Measurements from ENCODE around the gene GPN1. TPM values are rescaled to one million over a fixed set of nuclear protein-coding genes. Genes with fewer than 3 reads are reported as not detected.
"Not testable (repeated sequence)": the region's sequence is repeated elsewhere in the genome, so short reads cannot be mapped to it uniquely, and the experiment has no call there.

GPN1 gene
- total RNA-seq, 1 experiment from 2014 or later = 45.1 TPM

GRCh38 chr2:27588308-27588707, 40.5 kb upstream of the GPN1 start:
- Histone ChIP-seq H3K4me2 (no peak overlapping the region), H3K36me3 (ENCODE audit: low read depth) (0 out of 2 replicates have a peak, but pooled peaks cover 15% of the 10 kb centered on the region), H3K79me2 (ENCODE audit: low read depth) (peaks cover 98% of the 10 kb centered on the region), H3K27me3 (ENCODE audit: insufficient read depth, low read depth) (no peaks in the 10 kb centered on the region), H3K9me2 (ENCODE audit: insufficient read depth) (no peaks in the 10 kb centered on the region), H4K20me1 (ENCODE audit: insufficient read depth) (peaks cover 15% of the 10 kb centered on the region; the same call in 1 of the 2 replicates), H3F3A (ENCODE audit: insufficient read depth, low read depth) (peaks cover 2% of the 10 kb centered on the region), H3K27ac (no peak overlapping the region), H3K9me3 (ENCODE audit: insufficient read depth, low read depth) (peaks cover 21% of the 10 kb centered on the region; the same call in 1 of the 2 replicates), H2AFZ (no peak overlapping the region), H3K4me3 (no peak overlapping the region), H3K4me1 (replicated peaks; ENCODE audit: insufficient read depth) (peaks cover 20% of the 10 kb centered on the region)
- ChIA-PET POLR2A (ENCODE audit: unreplicated experiment) (no interaction called here), CTCF (no interaction called here)
- no TSS peak for BruUV-seq (replicated peaks)
- intact Hi-C loops (cut with micrococcal nuclease; ENCODE audit: unreplicated experiment) = no loop called here
- DNase-seq = no peak
- no peak for TF ChIP-seq CTCF (conservative IDR thresholded peaks at IDR 0.05)
- TF ChIP-seq EZH2 (IDR thresholded peaks at IDR 0.05; ENCODE audit: low read depth) = no peak

- Histone ChIP-seq H3K9me2 (ENCODE audit: insufficient read depth) (no peaks in the 10 kb centered on the region), H3K4me2 (no peak overlapping the region), H2AFZ (no peak overlapping the region), H3K9me3 (ENCODE audit: insufficient read depth, low read depth) (peaks cover 28% of the 10 kb centered on the region; the same call in 1 of the 2 replicates), H3F3A (ENCODE audit: insufficient read depth, low read depth) (peaks cover 5% of the 10 kb centered on the region; the same call in 1 of the 2 replicates), H3K4me1 (replicated peaks; ENCODE audit: insufficient read depth) (no peaks in the 10 kb centered on the region), H3K79me2 (ENCODE audit: low read depth) (peaks cover 95% of the 10 kb centered on the region), H3K36me3 (ENCODE audit: low read depth) (peaks cover 15% of the 10 kb centered on the region; the same call in 1 of the 2 replicates), H3K4me3 (no peak overlapping the region), H4K20me1 (ENCODE audit: insufficient read depth) (peaks cover 6% of the 10 kb centered on the region; the same call in 1 of the 2 replicates), H3K27ac (no peak overlapping the region), H3K27me3 (ENCODE audit: insufficient read depth, low read depth) (no peaks in the 10 kb centered on the region)
- no peak for DNase-seq
- POLR2A ChIA-PET (ENCODE audit: unreplicated experiment) = no interaction called here
- CTCF ChIA-PET = no interaction called here
- BruUV-seq (replicated peaks) = no TSS peak
- no peak for TF ChIP-seq CTCF (conservative IDR thresholded peaks at IDR 0.05)
- TF ChIP-seq EZH2 (IDR thresholded peaks at IDR 0.05; ENCODE audit: low read depth) = no peak
- intact Hi-C loops (cut with micrococcal nuclease; ENCODE audit: unreplicated experiment) = no loop called here
These were observed 37.1 kb upstream of the GPN1 start for GRCh38 chr2:27591745-27592144.

- CTCF ChIA-PET = no interaction called here
- Histone ChIP-seq H2AFZ (no peak overlapping the region), H3K4me1 (replicated peaks; ENCODE audit: insufficient read depth) (no peaks in the 10 kb centered on the region)
These were observed 35.6 kb upstream of the GPN1 start for GRCh38 chr2:27593240-27593639.

GRCh38 chr2:27594020-27594703, 34.7 kb upstream of the GPN1 start:
- H3K4me2 ChIP-seq; H3K9me2 ChIP-seq (ENCODE audit: insufficient read depth); H3F3A ChIP-seq (ENCODE audit: insufficient read depth, low read depth); H3K4me1 ChIP-seq (replicated peaks; ENCODE audit: insufficient read depth); BruUV-seq (replicated peaks); H3K27me3 ChIP-seq (ENCODE audit: insufficient read depth, low read depth); intact Hi-C loops (cut with micrococcal nuclease; ENCODE audit: unreplicated experiment); H4K20me1 ChIP-seq (ENCODE audit: insufficient read depth); H2AFZ ChIP-seq; CTCF ChIA-PET; POLR2A ChIA-PET (ENCODE audit: unreplicated experiment); DNase-seq; H3K4me3 ChIP-seq; H3K27ac ChIP-seq: not testable (repeated sequence)
- Histone ChIP-seq H3K36me3 (ENCODE audit: low read depth) (peaks cover 18% of the 10 kb centered on the region), H3K9me3 (ENCODE audit: insufficient read depth, low read depth) (peaks cover 22% of the 10 kb centered on the region; the same call in 1 of the 2 replicates), H3K79me2 (ENCODE audit: low read depth) (peaks cover 88% of the 10 kb centered on the region)

More at GRCh38 chr2:27593240-27593639, 35.6 kb upstream of the GPN1 start:
- TF ChIP-seq CTCF (conservative IDR thresholded peaks at IDR 0.05) (no peak), EZH2 (IDR thresholded peaks at IDR 0.05; ENCODE audit: low read depth) (no peak)
- peaks cover 6% of the 10 kb centered on the region; the same call in 1 of the 2 replicates for H4K20me1 ChIP-seq (ENCODE audit: insufficient read depth)
- no TSS peak for BruUV-seq (replicated peaks)
- H3K36me3 ChIP-seq (ENCODE audit: low read depth) = peaks cover 19% of the 10 kb centered on the region; the same call in 1 of the 2 replicates
- no peaks in the 10 kb centered on the region for H3K9me2 ChIP-seq (ENCODE audit: insufficient read depth)
- H3K27ac ChIP-seq = no peak overlapping the region
- POLR2A ChIA-PET (ENCODE audit: unreplicated experiment) = interaction anchor here (0.7 kb wide), 1 partner anchor 45 kb away, joined by 3 read pairs; no protein-coding TSS in a partner anchor
- H3K27me3 ChIP-seq (ENCODE audit: insufficient read depth, low read depth) = no peaks in the 10 kb centered on the region
- peaks cover 28% of the 10 kb centered on the region; the same call in 1 of the 2 replicates for H3K9me3 ChIP-seq (ENCODE audit: insufficient read depth, low read depth)
- no peak for DNase-seq
- H3K4me3 ChIP-seq = no peak overlapping the region
- no peak overlapping the region for H3K4me2 ChIP-seq
- H3K79me2 ChIP-seq (ENCODE audit: low read depth) = peaks cover 94% of the 10 kb centered on the region
- intact Hi-C loops (cut with micrococcal nuclease; ENCODE audit: unreplicated experiment) = no loop called here
- H3F3A ChIP-seq (ENCODE audit: insufficient read depth, low read depth) = peaks cover 8% of the 10 kb centered on the region; the same call in 1 of the 2 replicates

GRCh38 chr2:27595412-27595811, 33.4 kb upstream of the GPN1 start:
- H3K9me3 ChIP-seq (ENCODE audit: insufficient read depth, low read depth) = peaks cover 17% of the 10 kb centered on the region; the same call in 1 of the 2 replicates
- H4K20me1 ChIP-seq (ENCODE audit: insufficient read depth); POLR2A ChIA-PET (ENCODE audit: unreplicated experiment); CTCF ChIA-PET; DNase-seq; H3K27me3 ChIP-seq (ENCODE audit: insufficient read depth, low read depth); H3K4me2 ChIP-seq; H3K27ac ChIP-seq; intact Hi-C loops (cut with micrococcal nuclease; ENCODE audit: unreplicated experiment); H3K4me1 ChIP-seq (replicated peaks; ENCODE audit: insufficient read depth); H2AFZ ChIP-seq; H3K4me3 ChIP-seq; BruUV-seq (replicated peaks); H3K9me2 ChIP-seq (ENCODE audit: insufficient read depth): not testable (repeated sequence)
- H3K79me2 ChIP-seq (ENCODE audit: low read depth) = peaks cover 84% of the 10 kb centered on the region
- H3F3A ChIP-seq (ENCODE audit: insufficient read depth, low read depth) = peaks cover 11% of the 10 kb centered on the region; the same call in 1 of the 2 replicates
- peaks cover 24% of the 10 kb centered on the region for H3K36me3 ChIP-seq (ENCODE audit: low read depth)
